A549 (cell line): Measurements from ENCODE around the gene GALNT18. TPM values are rescaled to one million over a fixed set of nuclear protein-coding genes. Genes with fewer than 3 reads are reported as not detected.

ENCODE experiments used
- ATAC-seq, 2 experiments: fragments of 200-7000 bp in 1 of 2; fragments of >200 bp in 1 of 2; cut with Nextera tagmentation in 1 of 2; cut with Tn5 transposase in 1 of 2; 3 replicates each; pipeline versions ENCODE4 v1.8.0 to v1.9.1; 2018 to 2020; ENCODE audit warnings: mild to moderate bottlenecking in 1 of 2, moderate library complexity in 1 of 2
- CTCF ChIA-PET: fragments of 300-600 bp; sonication (Branson Sonifier 250); formaldehyde crosslinking; extraction: SDS; loops from one replicate; lab custom pipeline; 2021; ENCODE audit warnings: antibody characterized with exemption, inconsistent platforms; lab: Yijun Ruan, JAX
- POLR2A ChIA-PET: fragments of 350-600 bp; formaldehyde crosslinking; extraction: SDS; loops from one replicate; lab custom pipeline; 2021; ENCODE audit warnings: antibody characterized with exemption, inconsistent platforms; lab: Yijun Ruan, JAX
- DNase-seq, 2 experiments: peaks; one replicate each; pipeline versions ENCODE4 v3.0.0 to v3.0.0-alpha.2; 2011 to 2016; ENCODE audit warnings: low read depth in 1 of 2, low spot score in 1 of 2
- FAIRE-seq: peaks from 2 replicates; lab custom pipeline; 2011; peaks lifted over from hg19 to GRCh38; lab: Jason Lieb, UNC
- H3K27ac ChIP-seq, 2 experiments: fragments of >200 bp; sonication (Bioruptor Twin); formaldehyde crosslinking; 3 replicates each; pipeline ENCODE4 v1.5.1; 2016 to 2017
- H3K4me1 ChIP-seq: fragments of >200 bp; sonication (Bioruptor Twin); formaldehyde crosslinking; 3 replicates; pipeline ENCODE4 v1.6.1; 2016
- H3K4me2 ChIP-seq: fragments of >200 bp; sonication (Bioruptor Twin); formaldehyde crosslinking; 3 replicates; pipeline ENCODE4 v1.6.1; 2016
- H3K4me3 ChIP-seq: fragments of >200 bp; sonication (Bioruptor Twin); formaldehyde crosslinking; 3 replicates; pipeline ENCODE4 v1.5.1; 2016
- H3K9me3 ChIP-seq: fragments of >200 bp; sonication (Bioruptor Twin); formaldehyde crosslinking; 3 replicates; pipeline ENCODE4 v1.6.1; 2016
- BHLHE40 ChIP-seq: IDR thresholded peaks from 2 replicates; pipeline ENCODE4 v1.6.1; 2012; ENCODE audit warnings: low read depth, low read length, inconsistent platforms
- CBX2 ChIP-seq: fragments of 200-600 bp; sonication (generic); IDR thresholded peaks from 2 replicates; pipeline ENCODE4 v1.6.1; 2016; ENCODE audit warnings: low read depth, mild to moderate bottlenecking, borderline replicate concordance
- CBX8 ChIP-seq: fragments of 200-600 bp; sonication (generic); IDR thresholded peaks from 2 replicates; pipeline ENCODE4 v1.6.1; 2016
- CHD4 ChIP-seq: fragments of 200-600 bp; sonication (generic); IDR thresholded peaks from 2 replicates; pipeline ENCODE4 v1.6.1; 2016; ENCODE audit warnings: antibody characterized with exemption, mild to moderate bottlenecking, borderline replicate concordance
- EHF ChIP-seq: fragments of 250-450 bp; sonication (Bioruptor Pico); IDR thresholded peaks from 2 replicates; pipeline ENCODE4 v1.5.0; 2020; ENCODE audit warnings: mild to moderate bottlenecking
- EHMT2 ChIP-seq: fragments of 200-600 bp; sonication (generic); IDR thresholded peaks from 2 replicates; pipeline ENCODE4 v1.6.1; 2016; ENCODE audit warnings: antibody characterized with exemption, low read depth, mild to moderate bottlenecking, moderate library complexity
- ESRRA ChIP-seq: fragments of 150-350 bp; IDR thresholded peaks from 2 replicates; pipeline ENCODE4 v1.6.1; 2014; ENCODE audit warnings: mild to moderate bottlenecking, low read length, borderline replicate concordance
- FOSB ChIP-seq: fragments of 250-450 bp; sonication (Bioruptor Pico); IDR thresholded peaks from 2 replicates; pipeline ENCODE4 v1.5.0; 2020; ENCODE audit warnings: mild to moderate bottlenecking, moderate library complexity
- GATA3 ChIP-seq: IDR thresholded peaks from 2 replicates; pipeline ENCODE4 v1.6.1; 2012; ENCODE audit warnings: borderline replicate concordance
- HDAC2 ChIP-seq: fragments of 200-600 bp; sonication (generic); IDR thresholded peaks from 2 replicates; pipeline ENCODE4 v1.6.1; 2016
- HEYL ChIP-seq: fragments of 250-450 bp; sonication (Bioruptor Pico); IDR thresholded peaks from 2 replicates; pipeline ENCODE4 v1.8.0; 2021; ENCODE audit warnings: mild to moderate bottlenecking, moderate library complexity
- HOXA7 ChIP-seq: fragments of 250-450 bp; sonication (Bioruptor Pico); IDR thresholded peaks from 2 replicates; pipeline ENCODE4 v1.5.0; 2020; ENCODE audit warnings: mild to moderate bottlenecking, moderate library complexity
- MAZ ChIP-seq: fragments of 150-350 bp; IDR thresholded peaks from 2 replicates; pipeline ENCODE4 v1.6.1; 2014; ENCODE audit warnings: antibody characterized with exemption, low read depth, low read length, borderline replicate concordance
- NFE2L2 ChIP-seq: fragments of 150-350 bp; conservative IDR thresholded peaks from 2 replicates; pipeline ENCODE4 v1.6.1; 2014; ENCODE audit warnings: low read length
- NR3C1 ChIP-seq: fragments of >200 bp; sonication (Bioruptor Twin); formaldehyde crosslinking; IDR thresholded peaks from 3 replicates; pipeline ENCODE4 v1.6.1; 2017
- PHF8 ChIP-seq: fragments of 200-600 bp; sonication (generic); IDR thresholded peaks from 2 replicates; pipeline ENCODE4 v1.6.1; 2016; ENCODE audit warnings: low read depth, mild to moderate bottlenecking, antibody characterized with exemption, moderate library complexity, borderline replicate concordance
- POLR2A ChIP-seq: IDR thresholded peaks from 2 replicates; pipeline ENCODE4 v1.6.1; 2012; ENCODE audit warnings: mild to moderate bottlenecking, low read length
- RAD21 ChIP-seq, 2 experiments: fragments of >200 bp in 1 of 2; sonication (Bioruptor Twin) in 1 of 2; formaldehyde crosslinking in 1 of 2; IDR thresholded peaks in 1 of 2; conservative IDR thresholded peaks in 1 of 2; 2 replicates in 1 of 2; 3 replicates in 1 of 2; pipeline ENCODE4 v1.6.1; 2012 to 2018; ENCODE audit warnings: inconsistent platforms in 1 of 2
- RARB ChIP-seq: fragments of 250-450 bp; sonication (Bioruptor Pico); IDR thresholded peaks from 2 replicates; pipeline ENCODE4 v1.8.0; 2021; ENCODE audit warnings: mild to moderate bottlenecking, moderate library complexity
- RCOR1 ChIP-seq: fragments of 150-350 bp; IDR thresholded peaks from 2 replicates; pipeline ENCODE4 v1.6.1; 2014; ENCODE audit warnings: antibody characterized with exemption, low read length, low read depth
- RNF2 ChIP-seq: fragments of 200-600 bp; sonication (generic); IDR thresholded peaks from 2 replicates; pipeline ENCODE4 v1.6.1; 2016; ENCODE audit warnings: low read depth, mild to moderate bottlenecking, antibody characterized with exemption, moderate library complexity, borderline replicate concordance
- TP53 ChIP-seq: fragments of 250-450 bp; sonication (Bioruptor Pico); IDR thresholded peaks from 2 replicates; pipeline ENCODE4 v1.5.0; 2021; ENCODE audit warnings: mild to moderate bottlenecking, moderate library complexity
- USF2 ChIP-seq: fragments of 450-650 bp; IDR thresholded peaks from 2 replicates; pipeline ENCODE4 v1.6.1; 2014; ENCODE audit warnings: antibody characterized with exemption
- ZFP36 ChIP-seq: fragments of 450-650 bp; IDR thresholded peaks from 2 replicates; pipeline ENCODE4 v1.6.1; 2014; ENCODE audit warnings: borderline replicate concordance; ENCODE audit not compliant: partially characterized antibody
- WGBS: methylation state at CpG from one replicate; pipeline ENCODE4 v1.1.6; 2017; ENCODE audit errors: missing lambda C conversion rate; 5-methylcytosine and 5-hydroxymethylcytosine counted together
- polyA plus RNA-seq, 4 experiments: library from polyadenylated mRNA; depleted of rRNA in 3 of 4; stranded (reverse); fragments of >200 nt; fragmentation: RNase III in 1 of 4; extraction: RNeasy Plus Mini Kit Qiagen cat#74134 plus additional on column Dnase treatment in 1 of 4; gene quantifications; 2 replicates in 3 of 4; 3 replicates in 1 of 4; pipeline ENCODE4 v1.2.3, GENCODE V29; 2011 to 2017
- TF ChIP-seq, protein P1 (sequence below): fragments of >200 bp; sonication (Bioruptor Twin); formaldehyde crosslinking; IDR thresholded peaks from 3 replicates; pipeline ENCODE4 v1.6.1; 2016
- TF ChIP-seq, protein P2 (sequence below): fragments of >200 bp; sonication (Bioruptor Twin); formaldehyde crosslinking; IDR thresholded peaks from 2 replicates; pipeline ENCODE4 v1.6.1; 2016
- TF ChIP-seq, protein P3 (sequence below): IDR thresholded peaks from 2 replicates; pipeline ENCODE4 v1.6.1; 2012
- TF ChIP-seq, protein P4 (sequence below): fragments of 250-450 bp; sonication (Bioruptor Pico); IDR thresholded peaks from 2 replicates; pipeline ENCODE4 v1.5.0; 2021; ENCODE audit warnings: mild to moderate bottlenecking, moderate library complexity, borderline replicate concordance
- TF ChIP-seq, protein P5 (sequence below): fragments of 200-600 bp; sonication (generic); IDR thresholded peaks from 2 replicates; pipeline ENCODE4 v1.6.1; 2016; ENCODE audit warnings: antibody characterized with exemption, mild to moderate bottlenecking, moderate library complexity

Gene GALNT18
- polyA plus RNA-seq, 2 of the 4 experiments (the other 2 are of a cell fraction) = 6.7 to 16.1 TPM

- no peak for FAIRE-seq
- Histone ChIP-seq H3K4me2 (no peak overlapping the region), H3K27ac (no peak overlapping the region), H3K4me1 (no peaks in the 10 kb centered on the region), H3K4me3 (no peak overlapping the region), H3K9me3 (no peaks in the 10 kb centered on the region)
- TF ChIP-seq FOSB (no peak), CBX2 (no peak), NFE2L2 (no peak), USF2 (no peak), NR3C1 (no peak), ESRRA (no peak), HDAC2 (no peak), RNF2 (no peak), EHF (CRISPR knock-in tag) (no peak), POLR2A (no peak), BHLHE40 (no peak), CHD4 (no peak), TP53 (CRISPR knock-in tag) (no peak), HEYL (no peak)
- TF ChIP-seq, protein P1, sequence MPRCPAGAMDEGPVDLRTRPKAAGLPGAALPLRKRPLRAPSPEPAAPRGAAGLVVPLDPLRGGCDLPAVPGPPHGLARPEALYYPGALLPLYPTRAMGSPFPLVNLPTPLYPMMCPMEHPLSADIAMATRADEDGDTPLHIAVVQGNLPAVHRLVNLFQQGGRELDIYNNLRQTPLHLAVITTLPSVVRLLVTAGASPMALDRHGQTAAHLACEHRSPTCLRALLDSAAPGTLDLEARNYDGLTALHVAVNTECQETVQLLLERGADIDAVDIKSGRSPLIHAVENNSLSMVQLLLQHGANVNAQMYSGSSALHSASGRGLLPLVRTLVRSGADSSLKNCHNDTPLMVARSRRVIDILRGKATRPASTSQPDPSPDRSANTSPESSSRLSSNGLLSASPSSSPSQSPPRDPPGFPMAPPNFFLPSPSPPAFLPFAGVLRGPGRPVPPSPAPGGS = no peak
- TF ChIP-seq, protein P2, sequence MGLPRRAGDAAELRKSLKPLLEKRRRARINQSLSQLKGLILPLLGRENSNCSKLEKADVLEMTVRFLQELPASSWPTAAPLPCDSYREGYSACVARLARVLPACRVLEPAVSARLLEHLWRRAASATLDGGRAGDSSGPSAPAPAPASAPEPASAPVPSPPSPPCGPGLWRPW = no peak
- no peak for ATAC-seq
- 78% methylated on average over 4 of the region's 4 CpGs for WGBS
- ChIA-PET CTCF (no interaction called here), POLR2A (no interaction called here)
- DNase-seq = no peak
Measured at GRCh38 chr11:11284481-11284880, 337.3 kb downstream of the GALNT18 start.

- Histone ChIP-seq H3K4me1 (no peaks in the 10 kb centered on the region), H3K9me3 (no peaks in the 10 kb centered on the region), H3K4me2 (no peak overlapping the region), H3K27ac (no peak overlapping the region), H3K4me3 (no peak overlapping the region)
- DNase-seq = no peak
- 87% methylated on average over 5 of the region's 5 CpGs for WGBS
- CTCF ChIA-PET = interaction anchor here (0.8 kb wide), 1 partner anchor 506 kb away, joined by 3 read pairs; no protein-coding TSS in a partner anchor
- no peak for ATAC-seq
- no peak for FAIRE-seq
- POLR2A ChIA-PET = no interaction called here
- TF ChIP-seq GATA3 (no peak), RARB (CRISPR knock-in tag) (no peak), CBX8 (no peak), EHMT2 (no peak), CBX2 (no peak), MAZ (no peak), NR3C1 (no peak), ZFP36 (no peak), PHF8 (no peak), BHLHE40 (no peak), FOSB (no peak), HOXA7 (no peak), RAD21 (conservative IDR thresholded peaks at IDR 0.05 in 1 of 2, IDR thresholded peaks at IDR 0.05 in 1 of 2) (no peak), HEYL (no peak), RCOR1 (no peak)
- TF ChIP-seq, protein P1 = no peak
- TF ChIP-seq, protein P3, sequence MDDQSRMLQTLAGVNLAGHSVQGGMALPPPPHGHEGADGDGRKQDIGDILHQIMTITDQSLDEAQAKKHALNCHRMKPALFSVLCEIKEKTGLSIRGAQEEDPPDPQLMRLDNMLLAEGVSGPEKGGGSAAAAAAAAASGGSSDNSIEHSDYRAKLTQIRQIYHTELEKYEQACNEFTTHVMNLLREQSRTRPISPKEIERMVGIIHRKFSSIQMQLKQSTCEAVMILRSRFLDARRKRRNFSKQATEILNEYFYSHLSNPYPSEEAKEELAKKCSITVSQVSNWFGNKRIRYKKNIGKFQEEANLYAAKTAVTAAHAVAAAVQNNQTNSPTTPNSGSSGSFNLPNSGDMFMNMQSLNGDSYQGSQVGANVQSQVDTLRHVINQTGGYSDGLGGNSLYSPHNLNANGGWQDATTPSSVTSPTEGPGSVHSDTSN = no peak
- TF ChIP-seq, protein P4, sequence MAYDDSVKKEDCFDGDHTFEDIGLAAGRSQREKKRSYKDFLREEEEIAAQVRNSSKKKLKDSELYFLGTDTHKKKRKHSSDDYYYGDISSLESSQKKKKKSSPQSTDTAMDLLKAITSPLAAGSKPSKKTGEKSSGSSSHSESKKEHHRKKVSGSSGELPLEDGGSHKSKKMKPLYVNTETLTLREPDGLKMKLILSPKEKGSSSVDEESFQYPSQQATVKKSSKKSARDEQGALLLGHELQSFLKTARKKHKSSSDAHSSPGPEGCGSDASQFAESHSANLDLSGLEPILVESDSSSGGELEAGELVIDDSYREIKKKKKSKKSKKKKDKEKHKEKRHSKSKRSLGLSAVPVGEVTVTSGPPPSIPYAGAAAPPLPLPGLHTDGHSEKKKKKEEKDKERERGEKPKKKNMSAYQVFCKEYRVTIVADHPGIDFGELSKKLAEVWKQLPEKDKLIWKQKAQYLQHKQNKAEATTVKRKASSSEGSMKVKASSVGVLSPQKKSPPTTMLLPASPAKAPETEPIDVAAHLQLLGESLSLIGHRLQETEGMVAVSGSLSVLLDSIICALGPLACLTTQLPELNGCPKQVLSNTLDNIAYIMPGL (CRISPR knock-in tag) = no peak
- TF ChIP-seq, protein P5, sequence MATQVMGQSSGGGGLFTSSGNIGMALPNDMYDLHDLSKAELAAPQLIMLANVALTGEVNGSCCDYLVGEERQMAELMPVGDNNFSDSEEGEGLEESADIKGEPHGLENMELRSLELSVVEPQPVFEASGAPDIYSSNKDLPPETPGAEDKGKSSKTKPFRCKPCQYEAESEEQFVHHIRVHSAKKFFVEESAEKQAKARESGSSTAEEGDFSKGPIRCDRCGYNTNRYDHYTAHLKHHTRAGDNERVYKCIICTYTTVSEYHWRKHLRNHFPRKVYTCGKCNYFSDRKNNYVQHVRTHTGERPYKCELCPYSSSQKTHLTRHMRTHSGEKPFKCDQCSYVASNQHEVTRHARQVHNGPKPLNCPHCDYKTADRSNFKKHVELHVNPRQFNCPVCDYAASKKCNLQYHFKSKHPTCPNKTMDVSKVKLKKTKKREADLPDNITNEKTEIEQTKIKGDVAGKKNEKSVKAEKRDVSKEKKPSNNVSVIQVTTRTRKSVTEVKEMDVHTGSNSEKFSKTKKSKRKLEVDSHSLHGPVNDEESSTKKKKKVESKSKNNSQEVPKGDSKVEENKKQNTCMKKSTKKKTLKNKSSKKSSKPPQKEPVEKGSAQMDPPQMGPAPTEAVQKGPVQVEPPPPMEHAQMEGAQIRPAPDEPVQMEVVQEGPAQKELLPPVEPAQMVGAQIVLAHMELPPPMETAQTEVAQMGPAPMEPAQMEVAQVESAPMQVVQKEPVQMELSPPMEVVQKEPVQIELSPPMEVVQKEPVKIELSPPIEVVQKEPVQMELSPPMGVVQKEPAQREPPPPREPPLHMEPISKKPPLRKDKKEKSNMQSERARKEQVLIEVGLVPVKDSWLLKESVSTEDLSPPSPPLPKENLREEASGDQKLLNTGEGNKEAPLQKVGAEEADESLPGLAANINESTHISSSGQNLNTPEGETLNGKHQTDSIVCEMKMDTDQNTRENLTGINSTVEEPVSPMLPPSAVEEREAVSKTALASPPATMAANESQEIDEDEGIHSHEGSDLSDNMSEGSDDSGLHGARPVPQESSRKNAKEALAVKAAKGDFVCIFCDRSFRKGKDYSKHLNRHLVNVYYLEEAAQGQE = no peak
Measured at GRCh38 chr11:11281626-11282025, 340.2 kb downstream of the GALNT18 start.
